K562 (cell line): ENCODE results near the gene ARIH1. TPM values are rescaled to one million over a fixed set of nuclear protein-coding genes. Genes with fewer than 3 reads are reported as not detected.

Source experiments
- ADNP ChIP-seq: fragments of 200-800 bp; sonication (Bioruptor generic); IDR thresholded peaks from 2 replicates; pipeline ENCODE4 v1.6.1; 2016; ENCODE audit warnings: missing genetic modification characterization, missing compliant biosample characterization
- BRD4 ChIP-seq: fragments of 200-600 bp; sonication (generic); IDR thresholded peaks from 2 replicates; pipeline ENCODE4 v1.6.1; 2017; ENCODE audit warnings: inconsistent platforms
- CHD4 ChIP-seq: fragments of 200-600 bp; sonication (generic); IDR thresholded peaks from 3 replicates; pipeline ENCODE4 v1.6.1; 2012; ENCODE audit warnings: low read depth, mild to moderate bottlenecking, mixed read lengths, low read length, inconsistent platforms; ENCODE audit not compliant: insufficient read depth, insufficient replicate concordance, poor library complexity, severe bottlenecking
- ID3 ChIP-seq, 2 experiments: fragments of 250-450 bp in 1 of 2; fragments of 450-650 bp in 1 of 2; sonication (Bioruptor Pico) in 1 of 2; IDR thresholded peaks; 2 replicates each; pipeline versions ENCODE4 v1.6.1 to v1.8.0; 2016 to 2021; ENCODE audit warnings: mild to moderate bottlenecking in 2 of 2, moderate library complexity in 2 of 2, missing compliant biosample characterization in 1 of 2, missing genetic modification characterization in 1 of 2
- MCM5 ChIP-seq: fragments of 450-650 bp; IDR thresholded peaks from 2 replicates; pipeline ENCODE4 v1.6.1; 2016; ENCODE audit warnings: low read depth
- NRF1 ChIP-seq, 2 experiments: fragments of 450-650 bp; IDR thresholded peaks in 1 of 2; conservative IDR thresholded peaks in 1 of 2; 2 replicates each; pipeline ENCODE4 v1.6.1; 2014; ENCODE audit warnings: mild to moderate bottlenecking in 2 of 2
- NUFIP1 ChIP-seq: fragments of 450-650 bp; IDR thresholded peaks from 2 replicates; pipeline ENCODE4 v1.6.1; 2018; ENCODE audit not compliant: partially characterized antibody
- PRPF4 ChIP-seq: fragments of 200-400 bp; formaldehyde crosslinking; IDR thresholded peaks from one replicate; pipeline ENCODE4 v1.6.1; 2017; ENCODE audit warnings: low read length, low read depth, mild to moderate bottlenecking; ENCODE audit not compliant: insufficient read depth, poor library complexity, severe bottlenecking
- SAP30 ChIP-seq: fragments of 200-600 bp; sonication (generic); IDR thresholded peaks from 2 replicates; pipeline ENCODE4 v1.6.1; 2012; ENCODE audit warnings: borderline replicate concordance, low read depth, mild to moderate bottlenecking, moderate library complexity, low read length, control low read depth, inconsistent platforms; ENCODE audit not compliant: insufficient read depth, poor library complexity, severe bottlenecking
- SP1 ChIP-seq: sonication (generic); formaldehyde crosslinking; IDR thresholded peaks from 2 replicates; pipeline ENCODE4 v1.8.1; 2022; ENCODE audit warnings: mild to moderate bottlenecking, missing genetic modification reagents
- XRCC5 ChIP-seq: fragments of 200-400 bp; formaldehyde crosslinking; IDR thresholded peaks from 2 replicates; pipeline ENCODE4 v1.6.1; 2017; ENCODE audit warnings: low read depth, mild to moderate bottlenecking, low read length
- ZBTB49 ChIP-seq: sonication (generic); formaldehyde crosslinking; IDR thresholded peaks from 2 replicates; pipeline ENCODE4 v1.8.0; 2022; ENCODE audit warnings: missing genetic modification reagents, mild to moderate bottlenecking, borderline replicate concordance
- ZHX1 ChIP-seq: fragments of 150-350 bp; conservative IDR thresholded peaks from 2 replicates; pipeline ENCODE4 v1.6.1; 2014; ENCODE audit warnings: low read length
- ZNF24 ChIP-seq: fragments of 450-650 bp; IDR thresholded peaks from 2 replicates; pipeline ENCODE4 v1.6.1; 2016
- ZNF586 ChIP-seq: fragments of 450-650 bp; formaldehyde crosslinking; conservative IDR thresholded peaks from 2 replicates; pipeline ENCODE4 v1.4.0; 2020; ENCODE audit warnings: mild to moderate bottlenecking, moderate library complexity
- ZNF780A ChIP-seq: fragments of 250-450 bp; sonication (Bioruptor Pico); IDR thresholded peaks from 2 replicates; pipeline ENCODE4 v1.5.0; 2021; ENCODE audit warnings: mild to moderate bottlenecking
- polyA plus RNA-seq, 8 experiments: library from polyadenylated mRNA; depleted of rRNA in 4 of 8; stranded (reverse) in 5 of 8; unstranded in 3 of 8; fragments of >200 nt; fragmentation: Nextera tagmentation in 2 of 8; fragmentation: Illumina TruSeq in 1 of 8; extraction: Ambion mirVana in 2 of 8; extraction: Trizol in 1 of 8; gene quantifications; 2 replicates each; pipeline versions ENCODE4 v1.2.1 to v1.2.3, GENCODE V29; 2011 to 2014; ENCODE audit warnings: inconsistent platforms in 1 of 8, missing spikeins in 1 of 8
- total RNA-seq, 7 experiments: library from RNA; depleted of rRNA in 6 of 7; stranded (reverse); fragments of >200 nt in 6 of 7; fragmentation: Illumina TruSeq in 2 of 7; extraction: Trizol in 2 of 7; gene quantifications; 2 replicates each; pipeline versions ENCODE4 v1.2.1 to v1.2.3, GENCODE V29; 2011 to 2021; ENCODE audit warnings: low replicate concordance in 1 of 7
- TF ChIP-seq, protein P1 (sequence below): sonication (generic); formaldehyde crosslinking; IDR thresholded peaks from 2 replicates; pipeline ENCODE4 v1.8.1; 2023; ENCODE audit warnings: mild to moderate bottlenecking, missing genetic modification reagents

Gene ARIH1
- total and polyA plus RNA-seq, 9 of the 15 experiments (the other 6 are each of a cell fraction or from before 2014, with no cell fraction given), result 17.7 to 125 (median 31.4) TPM

DNA sequence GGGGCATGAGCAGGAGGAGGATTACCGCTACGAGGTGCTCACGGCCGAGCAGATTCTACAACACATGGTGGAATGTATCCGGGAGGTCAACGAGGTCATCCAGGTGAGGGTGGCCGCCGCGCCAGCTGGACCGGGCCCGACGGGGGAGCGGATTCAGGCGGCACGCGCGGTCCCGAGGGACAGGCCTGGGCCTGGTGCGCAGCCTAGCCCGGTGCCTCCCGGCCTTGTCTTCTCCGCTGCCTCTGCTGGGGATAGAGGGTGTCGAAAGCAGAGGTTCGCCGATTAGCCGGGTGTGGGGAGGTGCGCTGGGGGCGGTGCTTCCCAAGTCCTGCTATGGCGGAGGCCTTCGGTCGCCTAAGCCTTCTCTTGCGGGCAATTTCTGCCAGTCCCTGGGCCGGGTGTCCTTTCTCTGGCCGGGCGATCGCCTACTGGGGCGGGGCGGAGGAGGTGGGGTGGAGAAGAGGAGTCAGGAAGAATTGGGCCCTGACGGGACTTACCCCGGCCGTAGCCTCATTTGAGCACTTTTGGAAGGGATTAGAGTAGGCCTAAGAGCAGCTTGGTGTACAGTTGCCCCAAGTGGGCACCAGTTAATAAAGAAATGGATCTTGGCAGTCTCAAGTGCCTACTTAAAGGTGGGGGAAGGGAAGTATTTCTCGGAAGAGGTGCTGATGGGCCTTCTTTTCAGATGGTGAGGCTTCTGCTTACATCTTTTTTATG lies 940 bp downstream of the ARIH1 start (continued):
- no peak for TF ChIP-seq ZHX1
- 0 out of 2 replicates have a peak, but pooled peaks have one; percentile 39 for TF ChIP-seq ZBTB49 (CRISPR knock-in tag)
- TF ChIP-seq ZNF586, result no peak
- peak; percentile 70 to 77 for TF ChIP-seq NRF1 (conservative IDR thresholded peaks at IDR 0.05 in 1 of 2, IDR thresholded peaks at IDR 0.05 in 1 of 2)
- no peak for TF ChIP-seq CHD4
- no peak for TF ChIP-seq SAP30
- TF ChIP-seq PRPF4, result peak; percentile 42
- no peak for TF ChIP-seq ADNP (tag)
- no peak for TF ChIP-seq BRD4
- TF ChIP-seq MCM5, result no peak
- TF ChIP-seq, protein P1, sequence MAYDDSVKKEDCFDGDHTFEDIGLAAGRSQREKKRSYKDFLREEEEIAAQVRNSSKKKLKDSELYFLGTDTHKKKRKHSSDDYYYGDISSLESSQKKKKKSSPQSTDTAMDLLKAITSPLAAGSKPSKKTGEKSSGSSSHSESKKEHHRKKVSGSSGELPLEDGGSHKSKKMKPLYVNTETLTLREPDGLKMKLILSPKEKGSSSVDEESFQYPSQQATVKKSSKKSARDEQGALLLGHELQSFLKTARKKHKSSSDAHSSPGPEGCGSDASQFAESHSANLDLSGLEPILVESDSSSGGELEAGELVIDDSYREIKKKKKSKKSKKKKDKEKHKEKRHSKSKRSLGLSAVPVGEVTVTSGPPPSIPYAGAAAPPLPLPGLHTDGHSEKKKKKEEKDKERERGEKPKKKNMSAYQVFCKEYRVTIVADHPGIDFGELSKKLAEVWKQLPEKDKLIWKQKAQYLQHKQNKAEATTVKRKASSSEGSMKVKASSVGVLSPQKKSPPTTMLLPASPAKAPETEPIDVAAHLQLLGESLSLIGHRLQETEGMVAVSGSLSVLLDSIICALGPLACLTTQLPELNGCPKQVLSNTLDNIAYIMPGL (CRISPR knock-in tag), result peak; percentile 84; the same call in 1 of the 2 replicates
- TF ChIP-seq ZNF780A (CRISPR knock-in tag), result no peak
- peak; percentile 14; the same call in 1 of the 2 replicates for TF ChIP-seq SP1 (CRISPR knock-in tag)
- no peak for TF ChIP-seq ID3 (CRISPR knock-in tag; IDR thresholded peaks at IDR 0.05)
- no peak for TF ChIP-seq ID3 (tag; IDR thresholded peaks at IDR 0.05)
- no peak; the same call in 1 of the 2 replicates for TF ChIP-seq XRCC5
- no peak for TF ChIP-seq NUFIP1
- TF ChIP-seq ZNF24, result no peak
